A549 (cell line): ENCODE measurements around the gene PDK2. TPM values are rescaled to one million over a fixed set of nuclear protein-coding genes. Genes with fewer than 3 reads are reported as not detected.

Experiments
- ATAC-seq, 2 experiments: fragments of 200-7000 bp in 1 of 2; fragments of >200 bp in 1 of 2; cut with Nextera tagmentation in 1 of 2; cut with Tn5 transposase in 1 of 2; 3 replicates each; pipeline versions ENCODE4 v1.8.0 to v1.9.1; 2018 to 2020; ENCODE audit warnings: mild to moderate bottlenecking in 1 of 2, moderate library complexity in 1 of 2
- CTCF ChIA-PET: fragments of 300-600 bp; sonication (Branson Sonifier 250); formaldehyde crosslinking; extraction: SDS; loops from one replicate; lab custom pipeline; 2021; ENCODE audit warnings: antibody characterized with exemption, inconsistent platforms; lab: Yijun Ruan, JAX
- POLR2A ChIA-PET: fragments of 350-600 bp; formaldehyde crosslinking; extraction: SDS; loops from one replicate; lab custom pipeline; 2021; ENCODE audit warnings: antibody characterized with exemption, inconsistent platforms; lab: Yijun Ruan, JAX
- DNase-seq, 2 experiments: peaks; one replicate each; pipeline versions ENCODE4 v3.0.0 to v3.0.0-alpha.2; 2011 to 2016; ENCODE audit warnings: low read depth in 1 of 2, low spot score in 1 of 2
- FAIRE-seq: peaks from 2 replicates; lab custom pipeline; 2011; peaks lifted over from hg19 to GRCh38; lab: Jason Lieb, UNC
- H3K27ac ChIP-seq, 2 experiments: fragments of >200 bp; sonication (Bioruptor Twin); formaldehyde crosslinking; 3 replicates each; pipeline ENCODE4 v1.5.1; 2016 to 2017
- H3K4me1 ChIP-seq: fragments of >200 bp; sonication (Bioruptor Twin); formaldehyde crosslinking; 3 replicates; pipeline ENCODE4 v1.6.1; 2016
- H3K4me2 ChIP-seq: fragments of >200 bp; sonication (Bioruptor Twin); formaldehyde crosslinking; 3 replicates; pipeline ENCODE4 v1.6.1; 2016
- H3K4me3 ChIP-seq: fragments of >200 bp; sonication (Bioruptor Twin); formaldehyde crosslinking; 3 replicates; pipeline ENCODE4 v1.5.1; 2016
- H3K9me3 ChIP-seq: fragments of >200 bp; sonication (Bioruptor Twin); formaldehyde crosslinking; 3 replicates; pipeline ENCODE4 v1.6.1; 2016
- BHLHE40 ChIP-seq: IDR thresholded peaks from 2 replicates; pipeline ENCODE4 v1.6.1; 2012; ENCODE audit warnings: low read depth, low read length, inconsistent platforms
- CBX2 ChIP-seq: fragments of 200-600 bp; sonication (generic); IDR thresholded peaks from 2 replicates; pipeline ENCODE4 v1.6.1; 2016; ENCODE audit warnings: low read depth, mild to moderate bottlenecking, borderline replicate concordance
- CBX8 ChIP-seq: fragments of 200-600 bp; sonication (generic); IDR thresholded peaks from 2 replicates; pipeline ENCODE4 v1.6.1; 2016
- CEBPB ChIP-seq, 2 experiments: fragments of >200 bp in 1 of 2; sonication (Bioruptor Twin) in 1 of 2; formaldehyde crosslinking in 1 of 2; IDR thresholded peaks; 2 replicates each; pipeline ENCODE4 v1.6.1; 2012 to 2016
- CHD2 ChIP-seq: fragments of 150-350 bp; IDR thresholded peaks from 2 replicates; pipeline ENCODE4 v1.6.1; 2014; ENCODE audit warnings: low read length; ENCODE audit not compliant: partially characterized antibody
- EHF ChIP-seq: fragments of 250-450 bp; sonication (Bioruptor Pico); IDR thresholded peaks from 2 replicates; pipeline ENCODE4 v1.5.0; 2020; ENCODE audit warnings: mild to moderate bottlenecking
- ELK1 ChIP-seq: fragments of 150-350 bp; IDR thresholded peaks from 2 replicates; pipeline ENCODE4 v1.6.1; 2014; ENCODE audit warnings: low read depth, mild to moderate bottlenecking, low read length
- ESRRA ChIP-seq: fragments of 150-350 bp; IDR thresholded peaks from 2 replicates; pipeline ENCODE4 v1.6.1; 2014; ENCODE audit warnings: mild to moderate bottlenecking, low read length, borderline replicate concordance
- FOSB ChIP-seq: fragments of 250-450 bp; sonication (Bioruptor Pico); IDR thresholded peaks from 2 replicates; pipeline ENCODE4 v1.5.0; 2020; ENCODE audit warnings: mild to moderate bottlenecking, moderate library complexity
- FOSL2 ChIP-seq, 2 experiments: fragments of 450-650 bp in 1 of 2; fragments of >200 bp in 1 of 2; sonication (Bioruptor Twin) in 1 of 2; formaldehyde crosslinking; IDR thresholded peaks; 2 replicates each; pipeline versions ENCODE4 v1.5.0 to v1.6.1; 2016 to 2020; ENCODE audit warnings: mild to moderate bottlenecking in 1 of 2, moderate library complexity in 1 of 2
- GATA3 ChIP-seq: IDR thresholded peaks from 2 replicates; pipeline ENCODE4 v1.6.1; 2012; ENCODE audit warnings: borderline replicate concordance
- HDAC2 ChIP-seq: fragments of 200-600 bp; sonication (generic); IDR thresholded peaks from 2 replicates; pipeline ENCODE4 v1.6.1; 2016
- HEYL ChIP-seq: fragments of 250-450 bp; sonication (Bioruptor Pico); IDR thresholded peaks from 2 replicates; pipeline ENCODE4 v1.8.0; 2021; ENCODE audit warnings: mild to moderate bottlenecking, moderate library complexity
- HMGXB4 ChIP-seq: fragments of 250-450 bp; sonication (Bioruptor Pico); IDR thresholded peaks from 2 replicates; pipeline ENCODE4 v1.5.0; 2021; ENCODE audit warnings: mild to moderate bottlenecking, moderate library complexity, borderline replicate concordance
- HOXA7 ChIP-seq: fragments of 250-450 bp; sonication (Bioruptor Pico); IDR thresholded peaks from 2 replicates; pipeline ENCODE4 v1.5.0; 2020; ENCODE audit warnings: mild to moderate bottlenecking, moderate library complexity
- HOXB13 ChIP-seq: fragments of 250-450 bp; sonication (Bioruptor Pico); IDR thresholded peaks from 2 replicates; pipeline ENCODE4 v1.5.0; 2020; ENCODE audit warnings: low read depth, mild to moderate bottlenecking, moderate library complexity
- HOXB5 ChIP-seq: fragments of 250-450 bp; sonication (Bioruptor Pico); IDR thresholded peaks from 2 replicates; pipeline ENCODE4 v1.5.0; 2020; ENCODE audit warnings: mild to moderate bottlenecking, moderate library complexity
- JUNB ChIP-seq: fragments of >200 bp; sonication (Bioruptor Twin); formaldehyde crosslinking; IDR thresholded peaks from 2 replicates; pipeline ENCODE4 v1.6.1; 2016
- KDM1A ChIP-seq: fragments of 200-600 bp; sonication (generic); IDR thresholded peaks from 2 replicates; pipeline ENCODE4 v1.6.1; 2016; ENCODE audit warnings: low read depth, mild to moderate bottlenecking
- KDM5A ChIP-seq: fragments of 200-600 bp; sonication (generic); IDR thresholded peaks from 2 replicates; pipeline ENCODE4 v1.6.1; 2016; ENCODE audit warnings: antibody characterized with exemption, mild to moderate bottlenecking
- MAFK ChIP-seq: fragments of 450-650 bp; IDR thresholded peaks from 2 replicates; pipeline ENCODE4 v1.6.1; 2014; ENCODE audit not compliant: partially characterized antibody
- MAX ChIP-seq: IDR thresholded peaks from 2 replicates; pipeline ENCODE4 v1.6.1; 2012
- MAZ ChIP-seq: fragments of 150-350 bp; IDR thresholded peaks from 2 replicates; pipeline ENCODE4 v1.6.1; 2014; ENCODE audit warnings: antibody characterized with exemption, low read depth, low read length, borderline replicate concordance
- NFE2L2 ChIP-seq: fragments of 150-350 bp; conservative IDR thresholded peaks from 2 replicates; pipeline ENCODE4 v1.6.1; 2014; ENCODE audit warnings: low read length
- NPAS2 ChIP-seq: fragments of 250-450 bp; sonication (Bioruptor Pico); IDR thresholded peaks from 2 replicates; pipeline ENCODE4 v1.8.0; 2022; ENCODE audit warnings: mild to moderate bottlenecking, moderate library complexity, borderline replicate concordance
- NR3C1 ChIP-seq: fragments of >200 bp; sonication (Bioruptor Twin); formaldehyde crosslinking; IDR thresholded peaks from 3 replicates; pipeline ENCODE4 v1.6.1; 2017
- PBX3 ChIP-seq: IDR thresholded peaks from 2 replicates; pipeline ENCODE4 v1.6.1; 2012
- PHF8 ChIP-seq: fragments of 200-600 bp; sonication (generic); IDR thresholded peaks from 2 replicates; pipeline ENCODE4 v1.6.1; 2016; ENCODE audit warnings: low read depth, mild to moderate bottlenecking, antibody characterized with exemption, moderate library complexity, borderline replicate concordance
- POLR2A ChIP-seq: IDR thresholded peaks from 2 replicates; pipeline ENCODE4 v1.6.1; 2012; ENCODE audit warnings: mild to moderate bottlenecking, low read length
- RAD21 ChIP-seq, 2 experiments: fragments of >200 bp in 1 of 2; sonication (Bioruptor Twin) in 1 of 2; formaldehyde crosslinking in 1 of 2; IDR thresholded peaks in 1 of 2; conservative IDR thresholded peaks in 1 of 2; 2 replicates in 1 of 2; 3 replicates in 1 of 2; pipeline ENCODE4 v1.6.1; 2012 to 2018; ENCODE audit warnings: inconsistent platforms in 1 of 2
- RARB ChIP-seq: fragments of 250-450 bp; sonication (Bioruptor Pico); IDR thresholded peaks from 2 replicates; pipeline ENCODE4 v1.8.0; 2021; ENCODE audit warnings: mild to moderate bottlenecking, moderate library complexity
- RCOR1 ChIP-seq: fragments of 150-350 bp; IDR thresholded peaks from 2 replicates; pipeline ENCODE4 v1.6.1; 2014; ENCODE audit warnings: antibody characterized with exemption, low read length, low read depth
- RNF2 ChIP-seq: fragments of 200-600 bp; sonication (generic); IDR thresholded peaks from 2 replicates; pipeline ENCODE4 v1.6.1; 2016; ENCODE audit warnings: low read depth, mild to moderate bottlenecking, antibody characterized with exemption, moderate library complexity, borderline replicate concordance
- SMC3 ChIP-seq: fragments of >200 bp; sonication (Bioruptor Twin); formaldehyde crosslinking; IDR thresholded peaks from 3 replicates; pipeline ENCODE4 v1.6.1; 2018; ENCODE audit warnings: inconsistent platforms
- SREBF2 ChIP-seq: fragments of 450-650 bp; IDR thresholded peaks from 2 replicates; pipeline ENCODE4 v1.6.1; 2014; ENCODE audit warnings: mild to moderate bottlenecking, moderate library complexity
- TP53 ChIP-seq: fragments of 250-450 bp; sonication (Bioruptor Pico); IDR thresholded peaks from 2 replicates; pipeline ENCODE4 v1.5.0; 2021; ENCODE audit warnings: mild to moderate bottlenecking, moderate library complexity
- USF2 ChIP-seq: fragments of 450-650 bp; IDR thresholded peaks from 2 replicates; pipeline ENCODE4 v1.6.1; 2014; ENCODE audit warnings: antibody characterized with exemption
- ZC3H11A ChIP-seq: fragments of 450-650 bp; IDR thresholded peaks from 2 replicates; pipeline ENCODE4 v1.6.1; 2014; ENCODE audit warnings: antibody characterized with exemption, mild to moderate bottlenecking
- ZNF302 ChIP-seq: fragments of 250-450 bp; sonication (Bioruptor Pico); IDR thresholded peaks from 2 replicates; pipeline ENCODE4 v1.9.0; 2021; ENCODE audit warnings: inconsistent platforms, mild to moderate bottlenecking, moderate library complexity
- ZSCAN20 ChIP-seq: fragments of 250-450 bp; sonication (Bioruptor Pico); IDR thresholded peaks from 2 replicates; pipeline ENCODE4 v1.8.0; 2022; ENCODE audit warnings: mild to moderate bottlenecking, moderate library complexity
- WGBS: methylation state at CpG from one replicate; pipeline ENCODE4 v1.1.6; 2017; ENCODE audit errors: missing lambda C conversion rate; 5-methylcytosine and 5-hydroxymethylcytosine counted together
- polyA plus RNA-seq, 4 experiments: library from polyadenylated mRNA; depleted of rRNA in 3 of 4; stranded (reverse); fragments of >200 nt; fragmentation: RNase III in 1 of 4; extraction: RNeasy Plus Mini Kit Qiagen cat#74134 plus additional on column Dnase treatment in 1 of 4; gene quantifications; 2 replicates in 3 of 4; 3 replicates in 1 of 4; pipeline ENCODE4 v1.2.3, GENCODE V29; 2011 to 2017

PDK2 gene
- polyA plus RNA-seq, 2 of the 4 experiments (the other 2 are of a cell fraction): 14.1 to 28.5 TPM

- Histone ChIP-seq H3K27ac (peak overlapping the region; percentile 92 to 97), H3K4me1 (peaks cover 85% of the 10 kb centered on the region), H3K9me3 (no peaks in the 10 kb centered on the region), H3K4me3 (no peak overlapping the region), H3K4me2 (peak overlapping the region; percentile 91)
- peak; percentile 53 to 55 for ATAC-seq
- 8% methylated on average over 4 of the region's 4 CpGs for WGBS
- peak; percentile 92 for FAIRE-seq
- POLR2A ChIA-PET: no interaction called here
- peak; percentile 93 to 96 for DNase-seq
- CTCF ChIA-PET: interaction anchor here (0.5 to 22.1 kb wide), 6 partner anchors 13 to 190 kb away, joined by 3 to 473 read pairs (median 122); partner anchors contain the start of gene PDK2
- TF ChIP-seq FOSL2 (IDR thresholded peaks at IDR 0.05): peak; percentile 99
- peak; percentile 99 for TF ChIP-seq FOSL2 (CRISPR knock-in tag; IDR thresholded peaks at IDR 0.05)
- no peak for TF ChIP-seq BHLHE40
- TF ChIP-seq ESRRA: no peak
- TF ChIP-seq MAZ: no peak
- no peak for TF ChIP-seq HMGXB4
- no peak for TF ChIP-seq KDM1A
- TF ChIP-seq GATA3: peak; percentile 86; the same call in 1 of the 2 replicates
- TF ChIP-seq CEBPB (IDR thresholded peaks at IDR 0.05): peak in 1 of 2 experiments; percentile 63; a peak in 1 of 4 replicates
- TF ChIP-seq MAX: peak; percentile 97
- no peak for TF ChIP-seq NR3C1
- TF ChIP-seq SMC3: peak; percentile 50; the same call in 2 of the 3 replicates
- TF ChIP-seq RCOR1: no peak
- TF ChIP-seq EHF (CRISPR knock-in tag): peak; percentile 62; the same call in 1 of the 2 replicates
- no peak for TF ChIP-seq ZC3H11A
- TF ChIP-seq ZSCAN20 (CRISPR knock-in tag): no peak
- TF ChIP-seq HDAC2: no peak
- TF ChIP-seq NPAS2 (CRISPR knock-in tag): 0 out of 2 replicates have a peak, but pooled peaks have one; percentile 24
- no peak for TF ChIP-seq PHF8
- no peak for TF ChIP-seq CBX8
- TF ChIP-seq SREBF2: no peak
- peak; percentile 60; the same call in 1 of the 2 replicates for TF ChIP-seq FOSB (CRISPR knock-in tag)
- TF ChIP-seq RNF2: no peak
- TF ChIP-seq ELK1: no peak
- no peak for TF ChIP-seq HEYL (CRISPR knock-in tag)
- TF ChIP-seq HOXB13 (CRISPR knock-in tag): peak; percentile 88; the same call in 1 of the 2 replicates
- TF ChIP-seq TP53 (CRISPR knock-in tag): peak; percentile 47; the same call in 1 of the 2 replicates
- no peak for TF ChIP-seq HOXA7
- TF ChIP-seq KDM5A: no peak
- TF ChIP-seq RAD21 (conservative IDR thresholded peaks at IDR 0.05 in 1 of 2, IDR thresholded peaks at IDR 0.05 in 1 of 2): peak; percentile 22 to 56; a peak in 3 of 5 replicates
- peak; percentile 54 for TF ChIP-seq MAFK
- TF ChIP-seq NFE2L2: no peak
- TF ChIP-seq RARB: no peak
- peak; percentile 88; the same call in 1 of the 2 replicates for TF ChIP-seq HOXB5 (CRISPR knock-in tag)
- peak; percentile 91; the same call in 1 of the 2 replicates for TF ChIP-seq ZNF302 (CRISPR knock-in tag)
- TF ChIP-seq JUNB: peak; percentile 98
- no peak for TF ChIP-seq POLR2A
- no peak for TF ChIP-seq CHD2
- TF ChIP-seq PBX3: peak; percentile 49; the same call in 1 of the 2 replicates
- TF ChIP-seq USF2: no peak; the same call in 1 of the 2 replicates
- no peak for TF ChIP-seq CBX2
These were observed 44.0 kb upstream of the PDK2 start for GRCh38 chr17:50051082-50051576.
